Left forelimb (tissue), 1 donor: ENCODE results near the gene TMOD2.
"Not testable (repeated sequence)": the region's sequence is repeated elsewhere in the genome, so short reads cannot be mapped to it uniquely, and the experiment has no call there.

Experiments
- DNase-seq: peaks from one replicate; pipeline ENCODE4 v3.0.0-alpha.2; 2018; ENCODE audit warnings: low spot score

Gene TMOD2

GRCh38 chr15:51774916-51775315, 23.5 kb downstream of the TMOD2 start:
- DNase-seq: no peak

GRCh38 chr15:51775967-51776816, 24.8 kb downstream of the TMOD2 start:
- DNase-seq: no peak

GRCh38 chr15:51776952-51777569, 25.7 kb downstream of the TMOD2 start:
- DNase-seq: no peak

GRCh38 chr15:51780636-51781035, 29.2 kb downstream of the TMOD2 start:
- DNase-seq: no peak

- DNase-seq: no peak
These were observed 30.1 kb downstream of the TMOD2 start for GRCh38 chr15:51781506-51781905.

- no peak for DNase-seq
These were observed 31.0 kb downstream of the TMOD2 start for GRCh38 chr15:51782357-51782896.

- DNase-seq: no peak
These were observed 32.6 kb downstream of the TMOD2 start for GRCh38 chr15:51783967-51784366.

GRCh38 chr15:51787130-51787529, 35.7 kb downstream of the TMOD2 start:
- not testable (repeated sequence) for DNase-seq

GRCh38 chr15:51792474-51792873, 41.1 kb downstream of the TMOD2 start:
- not testable (repeated sequence) for DNase-seq

GRCh38 chr15:51793521-51794305, 42.3 kb downstream of the TMOD2 start:
- DNase-seq: no peak

GRCh38 chr15:51796847-51797401, 45.5 kb downstream of the TMOD2 start:
- DNase-seq: no peak

- no peak for DNase-seq
These were observed 46.9 kb downstream of the TMOD2 start for GRCh38 chr15:51798281-51798680.

GRCh38 chr15:51799282-51800252, 48.2 kb downstream of the TMOD2 start:
- DNase-seq: no peak

- no peak for DNase-seq
These were observed 50.0 kb downstream of the TMOD2 start for GRCh38 chr15:51801391-51801835.

- DNase-seq: no peak
These were observed 51.2 kb downstream of the TMOD2 start for GRCh38 chr15:51802593-51802992.

GRCh38 chr15:51803965-51804364, 52.6 kb downstream of the TMOD2 start:
- no peak for DNase-seq

- DNase-seq: no peak
These were observed 54.7 kb downstream of the TMOD2 start for GRCh38 chr15:51806123-51806522.

- no peak for DNase-seq
These were observed 58.1 kb downstream of the TMOD2 start for GRCh38 chr15:51809457-51809856.

- DNase-seq: no peak
These were observed 61.2 kb downstream of the TMOD2 start for GRCh38 chr15:51812598-51812997.

GRCh38 chr15:51814606-51815005, 63.2 kb downstream of the TMOD2 start:
- no peak for DNase-seq

GRCh38 chr15:51816611-51817010, 65.2 kb downstream of the TMOD2 start:
- no peak for DNase-seq
